Measurements from ENCODE around the gene CDH5. TPM values are rescaled to one million over a fixed set of nuclear protein-coding genes. Genes with fewer than 3 reads are reported as not detected.
"Not testable (repeated sequence)": the region's sequence is repeated elsewhere in the genome, so short reads cannot be mapped to it uniquely, and the experiment has no call there.

CDH5 gene
- total RNA-seq, 1 donor from 2014 or later = not detected

DNA sequence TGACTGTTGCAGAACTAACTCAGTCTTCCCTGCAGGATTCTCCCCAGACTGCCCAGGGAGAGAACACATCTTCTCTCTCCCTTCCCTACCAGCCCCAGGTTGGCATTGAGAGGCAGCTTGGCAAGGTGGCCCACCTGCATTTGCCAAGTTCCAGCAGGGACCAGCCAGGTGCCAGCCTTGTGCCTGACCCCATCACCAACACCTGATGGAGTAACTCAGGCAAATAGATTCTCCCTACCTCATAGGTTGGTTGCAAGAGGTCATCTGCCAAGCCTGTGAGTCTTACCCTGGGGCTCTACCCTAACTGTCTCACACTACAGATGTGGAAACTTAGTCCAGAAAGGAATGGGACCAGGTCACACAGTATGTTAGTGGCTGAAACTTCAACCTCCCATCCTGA lies 81.0 kb downstream of the CDH5 start:
- no peak overlapping the region for H3K4me3 Mint-ChIP-seq
- DNase-seq (no peak), ATAC-seq (ENCODE audit: low read depth) (no peak)
- H3K27ac Mint-ChIP-seq = no peak overlapping the region
- TF ChIP-seq, protein P1, sequence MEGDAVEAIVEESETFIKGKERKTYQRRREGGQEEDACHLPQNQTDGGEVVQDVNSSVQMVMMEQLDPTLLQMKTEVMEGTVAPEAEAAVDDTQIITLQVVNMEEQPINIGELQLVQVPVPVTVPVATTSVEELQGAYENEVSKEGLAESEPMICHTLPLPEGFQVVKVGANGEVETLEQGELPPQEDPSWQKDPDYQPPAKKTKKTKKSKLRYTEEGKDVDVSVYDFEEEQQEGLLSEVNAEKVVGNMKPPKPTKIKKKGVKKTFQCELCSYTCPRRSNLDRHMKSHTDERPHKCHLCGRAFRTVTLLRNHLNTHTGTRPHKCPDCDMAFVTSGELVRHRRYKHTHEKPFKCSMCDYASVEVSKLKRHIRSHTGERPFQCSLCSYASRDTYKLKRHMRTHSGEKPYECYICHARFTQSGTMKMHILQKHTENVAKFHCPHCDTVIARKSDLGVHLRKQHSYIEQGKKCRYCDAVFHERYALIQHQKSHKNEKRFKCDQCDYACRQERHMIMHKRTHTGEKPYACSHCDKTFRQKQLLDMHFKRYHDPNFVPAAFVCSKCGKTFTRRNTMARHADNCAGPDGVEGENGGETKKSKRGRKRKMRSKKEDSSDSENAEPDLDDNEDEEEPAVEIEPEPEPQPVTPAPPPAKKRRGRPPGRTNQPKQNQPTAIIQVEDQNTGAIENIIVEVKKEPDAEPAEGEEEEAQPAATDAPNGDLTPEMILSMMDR (IDR thresholded peaks at IDR 0.05) = no peak
- H3K36me3 Mint-ChIP-seq (ENCODE audit: low read depth) = no peaks in the 10 kb centered on the region
- ChIA-PET POLR2A (no interaction called here), CTCF (no interaction called here)
- intact Hi-C loops (cut with micrococcal nuclease) = no loop called here
- H3K4me1 Mint-ChIP-seq = no peaks in the 10 kb centered on the region
- H3K27me3 Mint-ChIP-seq = peaks cover 26% of the 10 kb centered on the region
- no peaks in the 10 kb centered on the region for H3K9me3 Mint-ChIP-seq

DNA sequence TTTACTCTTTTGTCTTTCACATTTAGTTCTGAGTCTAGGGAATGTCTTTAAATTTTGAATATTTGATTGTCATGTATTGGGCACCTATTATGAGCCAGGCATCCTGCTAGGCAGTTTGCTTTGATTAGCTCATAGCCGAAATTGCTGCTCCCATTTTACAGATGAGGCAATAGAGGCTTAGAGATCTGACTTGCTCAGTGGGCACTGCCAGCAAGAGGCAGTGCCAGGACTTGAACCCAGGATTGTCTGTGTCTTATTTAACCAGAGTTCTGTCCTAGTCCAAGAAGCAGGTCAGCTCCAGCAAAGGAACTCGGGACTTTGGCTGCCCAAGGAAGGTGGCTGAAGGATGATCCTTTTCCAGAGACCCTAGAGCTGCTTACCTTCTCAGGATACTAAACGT lies 85.1 kb downstream of the CDH5 start:
- ATAC-seq (ENCODE audit: low read depth) = no peak
- no peaks in the 10 kb centered on the region for H3K4me1 Mint-ChIP-seq
- no peak overlapping the region for H3K4me3 Mint-ChIP-seq
- POLR2A ChIA-PET = no interaction called here
- H3K9me3 Mint-ChIP-seq = no peaks in the 10 kb centered on the region
- intact Hi-C loops (cut with micrococcal nuclease) = no loop called here
- TF ChIP-seq, protein P1 (IDR thresholded peaks at IDR 0.05) = no peak
- no peaks in the 10 kb centered on the region for H3K36me3 Mint-ChIP-seq (ENCODE audit: low read depth)
- CTCF ChIA-PET = no interaction called here
- no peak overlapping the region for H3K27ac Mint-ChIP-seq
- DNase-seq = no peak
- peaks cover 6% of the 10 kb centered on the region for H3K27me3 Mint-ChIP-seq

DNA sequence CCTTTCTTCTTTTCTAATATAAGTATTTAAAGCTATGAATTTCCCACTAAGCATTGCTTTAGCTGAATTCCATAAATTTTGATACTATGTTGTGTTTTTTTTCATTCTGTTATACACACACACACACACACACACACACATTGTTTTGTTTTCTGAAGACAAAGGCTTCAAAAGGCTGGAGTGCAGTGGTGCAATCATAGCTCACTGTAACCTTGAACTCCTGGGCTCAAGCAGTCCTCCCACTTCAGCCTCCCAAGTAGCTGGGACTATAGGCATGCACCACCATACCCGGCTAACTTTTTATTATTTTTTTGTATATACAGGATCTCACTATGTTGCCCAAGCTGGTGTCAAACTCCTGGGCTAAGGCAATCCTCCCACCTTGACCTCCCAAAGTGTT lies 86.7 kb downstream of the CDH5 start:
- CTCF ChIA-PET; intact Hi-C loops (cut with micrococcal nuclease); H3K27me3 Mint-ChIP-seq; H3K36me3 Mint-ChIP-seq (ENCODE audit: low read depth); H3K4me1 Mint-ChIP-seq; H3K9me3 Mint-ChIP-seq; ATAC-seq (ENCODE audit: low read depth); DNase-seq; H3K27ac Mint-ChIP-seq; H3K4me3 Mint-ChIP-seq: not testable (repeated sequence)
- POLR2A ChIA-PET = interaction anchor here (0.7 kb wide), 1 partner anchor 96 kb away, joined by 3 read pairs; no protein-coding TSS in a partner anchor

Other genes with a start within 250 kb of the CDH5 start
- not detected in 2 replicates for gene BEAN1, start 60.6 kb downstream of the CDH5 start, total RNA-seq
- gene TK2, start 183.4 kb downstream of the CDH5 start, total RNA-seq = 4.0 and 4.8 TPM in 2 replicates
- gene CKLF, start 185.9 kb downstream of the CDH5 start, total RNA-seq = 12.1 and 20.0 TPM in 2 replicates
- 0.95 and 1.9 TPM in 2 replicates for gene CMTM1, start 199.7 kb downstream of the CDH5 start, total RNA-seq
- not detected in 2 replicates for gene CMTM2, start 212.8 kb downstream of the CDH5 start, total RNA-seq
- gene CMTM3, start 238.0 kb downstream of the CDH5 start, total RNA-seq = 4.4 and 5.8 TPM in 2 replicates